ENCODE results near the gene FOXO1.

Gene FOXO1

GRCh38 chr13:40576369-40576768 lies 90.1 kb downstream of the FOXO1 start:
- DNase-seq: no peak
- TF ChIP-seq CTCF (IDR thresholded peaks at IDR 0.05): no peak
- Mint-ChIP-seq H3K9me3 (peaks cover 1% of the 10 kb centered on the region), H3K27me3 (ENCODE audit: low read depth, poor library complexity) (no peaks in the 10 kb centered on the region), H3K4me1 (peaks cover 27% of the 10 kb centered on the region), H3K36me3 (ENCODE audit: low read depth) (no peaks in the 10 kb centered on the region), H3K4me3 (no peak overlapping the region), H3K27ac (no peak overlapping the region)

GRCh38 chr13:40572961-40573360 lies 93.5 kb downstream of the FOXO1 start:
- H3K27ac Mint-ChIP-seq: no peak overlapping the region
- no peaks in the 10 kb centered on the region for H3K27me3 Mint-ChIP-seq (ENCODE audit: low read depth, poor library complexity)
- no peak for TF ChIP-seq CTCF (IDR thresholded peaks at IDR 0.05)
- no peak for DNase-seq
- H3K9me3 Mint-ChIP-seq: no peaks in the 10 kb centered on the region
- H3K4me1 Mint-ChIP-seq: peaks cover 19% of the 10 kb centered on the region
- H3K36me3 Mint-ChIP-seq (ENCODE audit: low read depth): no peaks in the 10 kb centered on the region
- H3K4me3 Mint-ChIP-seq: no peak overlapping the region

- Mint-ChIP-seq H3K4me3 (no peak overlapping the region), H3K36me3 (ENCODE audit: low read depth) (no peaks in the 10 kb centered on the region), H3K27ac (peak overlapping the region; percentile 20), H3K4me1 (peaks cover 12% of the 10 kb centered on the region), H3K9me3 (no peaks in the 10 kb centered on the region), H3K27me3 (ENCODE audit: low read depth, poor library complexity) (no peaks in the 10 kb centered on the region)
- no peak for DNase-seq
- no peak for TF ChIP-seq CTCF (IDR thresholded peaks at IDR 0.05)
Measured at GRCh38 chr13:40571338-40571963, 95.0 kb downstream of the FOXO1 start.

GRCh38 chr13:40570930-40571329 lies 95.5 kb downstream of the FOXO1 start:
- H3K4me1 Mint-ChIP-seq: peaks cover 12% of the 10 kb centered on the region
- H3K27me3 Mint-ChIP-seq (ENCODE audit: low read depth, poor library complexity): no peaks in the 10 kb centered on the region
- no peak overlapping the region for H3K4me3 Mint-ChIP-seq
- H3K9me3 Mint-ChIP-seq: no peaks in the 10 kb centered on the region
- H3K36me3 Mint-ChIP-seq (ENCODE audit: low read depth): no peaks in the 10 kb centered on the region
- no peak overlapping the region for H3K27ac Mint-ChIP-seq
- no peak for TF ChIP-seq CTCF (IDR thresholded peaks at IDR 0.05)
- no peak for DNase-seq

GRCh38 chr13:40569024-40569350 lies 97.5 kb downstream of the FOXO1 start:
- no peak for TF ChIP-seq CTCF (IDR thresholded peaks at IDR 0.05)
- H3K4me1 Mint-ChIP-seq: peaks cover 26% of the 10 kb centered on the region
- no peak for DNase-seq
- no peak overlapping the region for H3K27ac Mint-ChIP-seq
- no peak overlapping the region for H3K4me3 Mint-ChIP-seq
- H3K27me3 Mint-ChIP-seq (ENCODE audit: low read depth, poor library complexity): peaks cover 4% of the 10 kb centered on the region
- no peaks in the 10 kb centered on the region for H3K36me3 Mint-ChIP-seq (ENCODE audit: low read depth)
- no peaks in the 10 kb centered on the region for H3K9me3 Mint-ChIP-seq

GRCh38 chr13:40568246-40569023 lies 98.0 kb downstream of the FOXO1 start:
- no peak for TF ChIP-seq CTCF (IDR thresholded peaks at IDR 0.05)
- peaks cover 29% of the 10 kb centered on the region for H3K4me1 Mint-ChIP-seq
- H3K9me3 Mint-ChIP-seq: no peaks in the 10 kb centered on the region

More at GRCh38 chr13:40568246-40569023, 98.0 kb downstream of the FOXO1 start:
- no peak overlapping the region for H3K27ac Mint-ChIP-seq
- H3K27me3 Mint-ChIP-seq (ENCODE audit: low read depth, poor library complexity): peaks cover 6% of the 10 kb centered on the region
- H3K36me3 Mint-ChIP-seq (ENCODE audit: low read depth): no peaks in the 10 kb centered on the region
- no peak overlapping the region for H3K4me3 Mint-ChIP-seq
- no peak for DNase-seq

Measured in nephron progenitor cell (in vitro differentiated cells).